Measurements from ENCODE around the gene SCAPER.
A peak's percentile ranks its signal among the peaks of the same experiment; 100 is the strongest.

Gene SCAPER

DNA sequence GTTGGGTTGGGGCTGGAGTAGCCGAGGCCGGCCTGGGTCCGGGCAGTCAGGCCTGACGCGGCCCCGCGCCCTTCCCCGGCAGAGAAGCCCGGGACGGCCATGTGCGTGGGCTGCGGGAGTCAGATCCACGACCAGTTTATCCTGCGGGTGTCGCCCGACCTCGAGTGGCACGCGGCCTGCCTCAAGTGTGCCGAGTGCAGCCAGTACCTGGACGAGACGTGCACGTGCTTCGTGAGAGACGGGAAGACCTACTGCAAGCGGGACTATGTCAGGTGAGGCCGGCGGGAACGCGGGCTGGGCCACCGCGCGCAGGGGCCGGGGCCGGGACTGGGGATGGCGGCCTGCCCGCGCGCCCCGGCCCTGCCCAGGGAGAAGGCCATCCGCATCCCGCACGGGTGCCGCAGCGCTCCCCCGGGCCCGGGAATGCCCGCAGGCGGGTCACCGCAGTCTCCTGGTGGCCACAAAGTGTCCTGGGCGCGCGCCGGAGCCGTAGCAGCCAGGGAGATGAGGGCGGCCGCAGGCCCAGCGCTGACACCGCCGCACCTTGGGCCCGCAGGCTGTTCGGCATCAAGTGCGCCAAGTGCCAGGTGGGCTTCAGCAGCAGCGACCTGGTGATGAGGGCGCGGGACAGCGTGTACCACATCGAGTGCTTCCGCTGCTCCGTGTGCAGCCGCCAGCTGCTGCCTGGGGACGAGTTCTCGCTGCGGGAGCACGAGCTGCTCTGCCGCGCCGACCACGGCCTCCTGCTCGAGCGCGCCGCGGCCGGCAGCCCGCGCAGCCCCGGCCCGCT, 567.2 kb downstream of the SCAPER start:
- peak; percentile 42 for DNase-seq (ENCODE audit: extremely low spot score)
- ChIA-PET CTCF (no interaction called here), POLR2A (interaction anchor here (0.7 to 3.5 kb wide), 6 partner anchors 9 to 96 kb away, joined by 3 to 71 read pairs (median 8); partner anchors contain the start of gene ETFA)

DNA sequence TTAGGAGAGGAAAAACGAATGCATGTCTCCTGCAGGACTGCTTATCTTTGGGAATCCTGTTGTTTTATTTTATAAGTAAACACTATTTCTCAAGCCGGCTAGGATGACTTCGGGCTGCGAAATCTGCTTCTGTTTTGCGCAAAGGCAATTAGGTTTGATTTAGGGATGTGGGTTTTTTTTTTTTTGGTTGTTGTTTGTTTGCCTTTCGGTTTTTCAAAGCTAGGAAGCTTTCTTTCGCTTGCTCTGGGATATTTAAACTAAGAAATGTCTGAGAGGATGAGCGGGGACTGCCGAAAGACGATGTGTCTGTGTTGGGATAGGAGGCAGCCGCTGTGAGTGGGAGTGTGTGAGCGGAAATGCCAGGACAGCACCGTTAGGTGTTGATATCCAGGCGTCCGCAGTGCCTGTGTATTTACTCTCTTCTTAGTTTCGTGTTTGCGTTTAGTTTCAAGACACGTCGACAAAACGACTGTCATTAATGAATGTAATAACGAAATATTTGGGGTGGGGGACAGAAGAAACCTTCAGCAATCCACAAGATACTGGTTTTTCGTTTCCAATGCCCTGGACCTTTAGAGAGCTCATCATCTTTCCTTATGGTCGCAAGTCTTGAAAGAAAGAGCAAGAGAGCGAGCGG, 568.0 kb downstream of the SCAPER start:
- POLR2A ChIA-PET, result interaction anchor here (1.0 to 3.5 kb wide), 15 partner anchors 9 to 122 kb away, joined by 3 to 71 read pairs (median 8); partner anchors contain the start of gene ETFA
- CTCF ChIA-PET, result no interaction called here
- DNase-seq (ENCODE audit: extremely low spot score), result peak; percentile 65
- no peak for TF ChIP-seq SUZ12 (IDR thresholded peaks at IDR 0.05)
- no peak for TF ChIP-seq FOXM1 (IDR thresholded peaks at IDR 0.05; ENCODE audit: borderline replicate concordance)

More for the DNA sequence above, 567.2 kb downstream of the SCAPER start:
- TF ChIP-seq FOXA1 (IDR thresholded peaks at IDR 0.05), result no peak
- TF ChIP-seq L3MBTL2 (conservative IDR thresholded peaks at IDR 0.05), result peak; percentile 95

DNA sequence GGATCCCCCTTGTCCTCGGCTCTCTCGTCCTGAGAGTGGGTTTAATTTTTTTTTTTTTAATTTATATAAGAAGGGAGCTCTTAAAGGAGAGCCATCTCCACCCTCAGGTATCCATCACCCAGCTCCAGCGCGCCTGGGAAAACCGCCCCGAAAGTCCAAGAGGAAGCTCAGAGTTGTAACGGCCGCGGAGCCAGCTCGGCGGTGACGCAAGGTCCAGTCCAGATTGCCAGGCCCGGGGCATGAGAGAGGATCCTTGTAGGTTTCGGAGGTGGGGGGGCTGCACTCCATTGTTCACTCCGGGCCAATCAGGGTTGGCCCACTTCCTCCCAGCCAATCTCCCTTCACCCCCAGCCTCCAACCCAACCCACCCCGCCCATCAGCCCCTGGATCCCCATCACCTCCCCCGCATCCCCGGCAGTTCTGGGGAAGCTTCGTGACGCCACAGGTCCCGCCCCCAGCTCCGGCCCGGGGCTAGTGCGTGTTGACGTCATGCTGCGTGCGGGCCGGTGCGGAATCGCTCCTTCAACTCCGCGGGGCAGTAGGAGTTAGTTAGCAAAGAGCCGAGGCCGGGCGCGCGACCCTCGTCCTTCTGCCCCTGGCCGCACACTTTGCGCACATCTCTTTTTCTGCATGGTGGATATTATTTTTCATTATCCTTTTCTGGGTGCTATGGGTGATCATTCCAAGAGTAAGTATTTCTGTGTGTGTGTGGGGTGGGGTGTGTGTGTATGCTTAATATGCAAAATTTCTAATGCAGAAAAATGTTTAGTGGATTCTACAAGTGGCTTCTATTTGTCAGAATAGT, 568.7 kb downstream of the SCAPER start, which contains the start of gene ISL2:
ISL2 (plus strand) TSS at position 520 of the 805 bp plus-strand sequence; CDS start at position 631, 111 bp downstream.
- TF ChIP-seq ARNT (IDR thresholded peaks at IDR 0.05) (peak; percentile 80), NFRKB (IDR thresholded peaks at IDR 0.05) (no peak), ZNF384 (IDR thresholded peaks at IDR 0.05) (no peak), CTBP1 (IDR thresholded peaks at IDR 0.05; ENCODE audit: borderline replicate concordance) (peak; percentile 60; the same call in 1 of the 2 replicates), SUZ12 (IDR thresholded peaks at IDR 0.05) (no peak), ELF4 (IDR thresholded peaks at IDR 0.05) (no peak)
- peak; percentile 90 for DNase-seq (ENCODE audit: extremely low spot score)
- POLR2A ChIA-PET, result interaction anchor here (0.6 to 3.5 kb wide), 34 partner anchors 8 to 628 kb away, joined by 3 to 71 read pairs (median 6); partner anchors contain the start of gene ETFA
- CTCF ChIA-PET, result interaction anchor here (1.0 kb wide), 1 partner anchor 146 kb away, joined by 3 read pairs; no protein-coding TSS in a partner anchor

GRCh38 chr15:76335307-76336253, 569.6 kb downstream of the SCAPER start:
- ChIA-PET CTCF (interaction anchor here (1.0 kb wide), 1 partner anchor 145 kb away, joined by 3 read pairs; no protein-coding TSS in a partner anchor), POLR2A (interaction anchor here (0.5 to 3.5 kb wide), 33 partner anchors 7 to 629 kb away, joined by 3 to 71 read pairs (median 6); partner anchors contain the start of gene ETFA)
- TF ChIP-seq L3MBTL2 (conservative IDR thresholded peaks at IDR 0.05) (peak; percentile 19), FOXK2 (IDR thresholded peaks at IDR 0.05) (no peak)
- DNase-seq (ENCODE audit: extremely low spot score), result peak; percentile 45

- TF ChIP-seq NFRKB (IDR thresholded peaks at IDR 0.05) (no peak), SP1 (IDR thresholded peaks at IDR 0.05) (no peak), ZNF384 (IDR thresholded peaks at IDR 0.05) (peak; percentile 66; the same call in 1 of the 2 replicates)
- TF ChIP-seq, protein P1, sequence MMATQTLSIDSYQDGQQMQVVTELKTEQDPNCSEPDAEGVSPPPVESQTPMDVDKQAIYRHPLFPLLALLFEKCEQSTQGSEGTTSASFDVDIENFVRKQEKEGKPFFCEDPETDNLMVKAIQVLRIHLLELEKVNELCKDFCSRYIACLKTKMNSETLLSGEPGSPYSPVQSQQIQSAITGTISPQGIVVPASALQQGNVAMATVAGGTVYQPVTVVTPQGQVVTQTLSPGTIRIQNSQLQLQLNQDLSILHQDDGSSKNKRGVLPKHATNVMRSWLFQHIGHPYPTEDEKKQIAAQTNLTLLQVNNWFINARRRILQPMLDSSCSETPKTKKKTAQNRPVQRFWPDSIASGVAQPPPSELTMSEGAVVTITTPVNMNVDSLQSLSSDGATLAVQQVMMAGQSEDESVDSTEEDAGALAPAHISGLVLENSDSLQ (IDR thresholded peaks at IDR 0.05), result no peak
- DNase-seq (ENCODE audit: extremely low spot score), result no peak
- ChIA-PET POLR2A (interaction anchor here (1.0 to 3.5 kb wide), 5 partner anchors 9 to 630 kb away, joined by 3 to 71 read pairs (median 5); partner anchors contain the start of gene ETFA), CTCF (interaction anchor here (1.1 kb wide), 1 partner anchor 10 kb away, joined by 3 read pairs; no protein-coding TSS in a partner anchor)
Observed at GRCh38 chr15:76334438-76335306, 570.5 kb downstream of the SCAPER start.

DNA sequence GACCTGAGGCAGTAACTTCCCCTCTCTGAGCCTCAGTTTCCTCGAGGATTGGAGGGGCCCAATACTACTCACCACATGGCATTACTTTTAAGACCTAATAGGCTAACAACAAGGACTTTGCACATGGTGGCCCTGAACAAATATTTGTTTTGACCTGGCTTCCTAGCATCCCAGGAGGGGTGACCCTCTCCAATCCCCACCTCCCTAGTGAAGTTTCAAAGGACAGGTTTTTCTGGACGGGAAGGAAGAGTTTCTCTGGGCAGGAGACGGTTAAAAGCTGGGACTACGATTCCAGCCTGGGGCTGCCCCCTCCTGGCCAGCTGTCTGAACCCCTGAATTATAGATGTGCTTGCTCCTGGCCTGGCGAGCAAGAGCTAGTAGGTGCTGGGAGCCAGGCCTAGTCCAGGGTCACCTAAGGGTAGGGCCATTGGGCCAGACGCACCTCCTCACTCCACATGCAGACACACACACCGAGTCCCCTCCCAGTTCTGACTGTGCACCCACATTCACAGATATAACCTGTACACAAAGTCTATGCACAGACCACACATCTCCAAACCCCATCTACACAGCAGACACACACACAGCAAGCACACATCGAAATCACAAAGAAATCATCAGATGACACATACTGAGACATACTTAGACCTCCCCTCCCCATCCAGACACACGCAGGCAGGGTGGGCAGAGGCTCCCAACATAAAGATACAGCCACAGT, 571.3 kb downstream of the SCAPER start:
- CTCF ChIA-PET, result interaction anchor here (1.1 kb wide), 1 partner anchor 9 kb away, joined by 3 read pairs; no protein-coding TSS in a partner anchor
- POLR2A ChIA-PET, result interaction anchor here (0.7 to 1.0 kb wide), 3 partner anchors 8 to 22 kb away, joined by 3 read pairs; partner anchors contain the start of gene ETFA
- no peak for DNase-seq (ENCODE audit: extremely low spot score)
- no peak for TF ChIP-seq FOXK2 (IDR thresholded peaks at IDR 0.05)
- TF ChIP-seq, protein P1 (IDR thresholded peaks at IDR 0.05), result no peak
- no peak for TF ChIP-seq FOXM1 (IDR thresholded peaks at IDR 0.05; ENCODE audit: borderline replicate concordance)
- no peak for TF ChIP-seq TARDBP (IDR thresholded peaks at IDR 0.05)

All from HEK293T (cell line).